ENCODE results near the gene MXRA7.
A peak's percentile ranks its signal among the peaks of the same experiment; 100 is the strongest.

MXRA7 gene

GRCh38 chr17:76674600-76674999 lies 36.2 kb downstream of the MXRA7 start:
- no peak for DNase-seq

DNA sequence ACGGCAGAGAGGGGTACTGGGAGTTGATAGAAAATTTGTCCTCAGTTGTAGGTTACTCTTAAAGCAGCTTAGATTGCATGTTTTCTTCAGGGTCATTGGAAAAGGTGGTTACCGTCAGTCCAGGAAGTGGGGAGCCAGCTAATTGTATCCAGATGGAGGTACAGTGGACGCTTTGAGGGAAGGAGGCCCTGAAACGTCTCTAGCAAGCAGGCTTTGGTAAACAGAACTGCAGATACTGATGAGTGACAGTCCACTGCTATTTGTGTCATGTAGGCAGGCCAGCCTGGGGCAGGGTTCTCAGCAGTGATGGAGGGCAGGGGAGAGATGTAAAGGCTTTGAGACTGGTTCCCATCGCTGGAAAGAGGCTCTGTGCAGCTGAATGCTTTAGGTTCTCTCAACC lies 37.0 kb downstream of the MXRA7 start:
- no peak for DNase-seq

DNA sequence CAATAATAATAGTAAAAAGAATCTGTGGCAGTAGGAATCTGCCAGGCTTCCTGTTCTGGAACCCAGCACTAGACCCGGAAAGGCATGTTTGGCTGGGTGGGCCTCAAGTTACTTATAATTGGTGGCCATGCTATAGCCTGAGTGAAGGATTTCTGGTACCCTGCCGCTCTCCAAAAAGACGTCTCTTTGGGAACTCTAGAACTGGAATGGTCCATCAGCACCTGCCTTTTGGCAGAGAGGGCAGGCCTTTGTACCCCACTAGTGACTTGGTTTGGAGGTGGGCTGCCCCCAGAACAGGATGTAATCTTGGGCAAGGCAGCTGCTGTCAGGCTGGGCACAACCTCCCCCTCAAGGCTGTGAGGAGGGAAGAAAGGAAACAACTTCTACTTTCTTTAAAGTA lies 37.9 kb downstream of the MXRA7 start:
- no peak for DNase-seq

DNA sequence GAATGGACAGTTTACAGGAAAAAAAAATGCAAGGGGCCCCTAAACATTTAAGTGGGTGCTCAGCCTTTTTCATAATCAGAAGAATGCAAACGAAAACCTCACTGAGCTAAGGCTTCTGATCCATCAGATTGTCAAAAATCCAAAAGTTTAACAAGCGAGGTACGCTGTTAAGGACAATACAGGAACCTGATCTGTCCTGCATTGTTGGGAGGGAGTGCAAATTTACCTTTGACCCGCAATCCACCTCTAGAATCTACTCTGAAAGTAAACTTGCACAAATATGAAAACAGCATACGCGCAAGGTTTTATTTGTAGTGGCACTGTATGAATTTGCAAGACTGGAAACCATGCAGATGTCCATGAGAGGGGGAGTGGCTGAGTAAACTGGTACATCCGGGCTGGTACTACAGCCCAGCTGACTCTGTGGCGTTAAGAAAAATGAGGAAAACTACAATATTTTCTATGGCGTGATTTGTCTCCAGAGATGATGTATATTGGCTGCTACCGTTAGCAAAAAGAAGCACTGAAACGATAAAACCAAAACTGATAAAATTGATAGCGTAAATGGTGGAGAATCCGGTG lies 38.4 kb downstream of the MXRA7 start:
- no peak for DNase-seq

DNA sequence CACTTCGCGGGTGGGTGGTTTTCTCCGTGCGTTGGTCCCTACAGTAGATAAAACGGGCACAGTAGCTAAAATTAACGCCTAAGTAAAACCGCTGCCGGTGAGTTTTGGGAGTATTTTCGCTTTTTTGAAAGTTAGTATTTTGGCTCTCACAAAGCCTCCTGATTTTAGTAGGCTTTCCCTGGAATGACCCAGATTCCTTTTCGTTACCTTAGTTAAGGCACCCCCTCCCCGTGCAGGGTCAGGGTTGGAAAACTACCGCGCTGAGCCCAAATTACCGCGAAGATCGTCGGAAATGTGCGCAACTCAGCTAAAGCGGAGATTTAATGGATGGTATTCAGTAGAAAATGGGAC lies 38.9 kb downstream of the MXRA7 start:
- no peak for DNase-seq

DNA sequence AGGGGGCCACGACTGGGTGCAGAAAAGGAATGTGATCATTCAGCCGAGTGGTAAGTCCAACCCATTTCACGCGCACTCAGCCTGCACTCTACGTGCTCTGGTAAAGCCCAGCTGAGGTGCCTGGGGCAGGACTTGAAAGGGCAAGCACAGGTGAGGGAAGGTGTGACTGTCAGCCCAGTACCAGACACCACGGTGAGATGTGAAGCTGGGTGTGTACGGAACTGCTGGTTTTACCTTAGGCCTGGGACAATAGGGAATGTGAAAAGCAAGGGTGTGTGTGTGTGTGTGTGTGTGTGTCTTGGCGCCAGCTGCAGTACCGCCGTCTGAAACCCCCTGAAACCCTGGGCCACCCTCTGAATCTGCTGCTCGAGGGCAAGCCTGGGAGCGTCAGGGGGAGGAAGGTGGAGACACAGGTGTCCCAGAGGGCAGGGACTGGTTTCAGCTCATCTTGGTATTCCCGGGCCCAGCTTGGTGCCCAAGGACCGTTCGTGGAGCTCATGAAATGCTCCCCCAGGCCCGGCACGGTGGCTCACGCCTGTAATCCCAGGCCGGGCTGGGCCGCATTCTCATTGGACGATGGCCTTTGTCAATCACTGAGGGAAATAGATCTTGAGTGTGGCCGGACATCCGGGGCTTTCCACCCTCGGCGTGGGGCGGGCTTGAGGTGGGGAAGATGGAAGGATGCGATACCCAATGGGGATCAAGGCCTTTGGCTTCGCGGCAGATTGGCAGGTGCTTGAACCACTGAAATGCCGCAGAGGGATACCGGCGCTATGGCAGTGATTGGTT lies 39.4 kb downstream of the MXRA7 start:
- peak; percentile 98 for DNase-seq

DNA sequence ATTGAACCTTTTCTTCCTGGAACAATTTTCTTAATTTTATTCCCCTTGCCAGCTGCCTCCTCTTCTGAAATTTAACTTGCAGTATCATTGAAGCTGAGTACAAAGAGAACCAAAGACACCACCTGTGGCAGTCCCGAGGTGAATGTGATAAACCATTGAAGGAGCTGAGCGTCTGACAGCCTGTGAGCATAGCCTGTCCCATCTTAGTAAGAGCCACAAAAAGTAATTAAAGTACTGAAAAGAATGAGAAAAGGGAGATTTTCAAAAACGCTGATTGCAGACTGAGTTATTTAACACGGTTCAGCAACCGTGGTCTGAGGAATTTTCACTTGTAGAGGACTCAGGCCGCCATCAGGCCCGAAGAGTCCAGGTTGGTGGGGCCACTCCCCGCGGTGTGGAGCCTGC lies 40.0 kb downstream of the MXRA7 start:
- DNase-seq = no peak

- DNase-seq = peak; percentile 14
Observed at GRCh38 chr17:76670020-76670717, 40.6 kb downstream of the MXRA7 start.

GRCh38 chr17:76667786-76668453 lies 42.8 kb downstream of the MXRA7 start:
- DNase-seq = no peak

- no peak for DNase-seq
Observed at GRCh38 chr17:76667491-76667755, 43.3 kb downstream of the MXRA7 start.

- no peak for DNase-seq
Observed at GRCh38 chr17:76660656-76661042, 50.1 kb downstream of the MXRA7 start.

- DNase-seq = peak; percentile 24
Observed at GRCh38 chr17:76659928-76660655, 50.7 kb downstream of the MXRA7 start.

DNA sequence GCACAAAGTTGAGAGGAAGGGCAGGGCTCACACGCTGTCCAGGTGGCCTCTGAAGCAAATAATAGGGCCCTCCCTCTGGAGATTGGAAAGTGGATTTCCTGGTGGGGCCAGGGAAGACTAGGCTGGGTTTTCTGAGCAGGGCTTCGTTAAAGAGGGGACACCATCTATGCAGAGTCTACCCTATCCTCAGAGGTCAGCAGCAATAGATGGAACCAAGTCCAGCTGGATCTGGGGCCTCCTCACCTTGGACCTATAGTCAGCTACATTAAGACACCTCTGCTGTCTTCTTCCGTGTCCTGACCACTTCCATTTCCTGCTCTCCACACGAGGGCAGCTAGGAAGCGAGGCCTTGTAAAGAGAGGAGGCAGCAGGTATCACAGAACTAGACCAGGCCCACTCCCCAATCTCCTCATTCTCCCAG lies 52.5 kb downstream of the MXRA7 start:
- no peak for DNase-seq

DNA sequence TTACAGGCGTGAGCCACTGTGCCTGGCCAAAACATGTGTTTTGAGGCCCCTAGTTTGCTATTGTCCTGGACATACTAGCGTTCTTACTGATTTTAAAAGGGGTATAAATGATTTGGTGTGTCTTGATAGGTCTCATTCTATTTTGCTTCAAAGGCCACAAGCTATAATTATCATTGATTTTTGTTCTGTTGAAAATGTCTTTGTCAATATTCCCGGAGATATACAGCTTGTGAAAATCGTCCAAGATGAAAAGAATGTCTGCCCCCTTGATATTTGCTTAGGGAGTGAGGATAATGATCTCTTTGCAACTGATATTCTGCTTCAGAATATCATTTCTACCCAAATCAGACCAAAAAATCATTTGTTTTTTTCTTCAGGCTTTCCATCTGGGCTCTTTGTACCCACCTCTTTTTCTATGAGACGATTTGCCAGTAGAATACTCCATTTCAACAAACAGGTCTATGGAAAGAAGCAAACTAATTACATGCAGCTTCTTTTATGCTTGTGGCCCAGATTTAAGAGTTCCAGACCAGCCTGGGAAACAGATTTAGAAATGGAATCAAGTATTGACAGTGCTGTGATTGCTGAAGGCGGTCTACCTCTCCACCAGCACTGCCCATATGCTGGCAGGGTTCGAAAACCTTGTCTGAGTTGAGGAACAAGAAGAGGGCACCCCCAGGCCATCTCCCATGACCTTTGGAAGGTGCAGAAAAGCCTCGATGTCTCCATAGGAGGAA lies 53.1 kb downstream of the MXRA7 start:
- DNase-seq = no peak

- no peak for DNase-seq
Observed at GRCh38 chr17:76654408-76654807, 56.4 kb downstream of the MXRA7 start.

DNA sequence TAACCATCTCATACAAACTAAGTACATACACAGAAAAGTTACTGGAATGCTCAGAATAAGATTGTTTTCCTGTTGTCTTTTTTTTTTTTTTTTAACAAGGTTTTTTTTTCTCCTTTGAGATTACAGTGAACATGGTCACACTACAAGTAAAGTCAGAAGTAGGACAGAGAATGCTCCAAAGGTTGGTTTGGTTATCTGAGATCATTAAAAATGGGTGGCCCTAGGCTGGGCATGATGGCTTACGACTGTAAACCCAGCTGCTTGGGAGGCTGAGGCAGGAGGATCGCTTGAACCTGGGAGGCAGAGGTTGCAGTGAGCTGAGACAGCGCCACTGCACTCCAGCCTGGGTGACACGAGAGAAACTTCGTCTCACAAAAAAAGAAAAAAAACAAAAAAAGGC lies 60.3 kb downstream of the MXRA7 start:
- DNase-seq = no peak

- no peak for DNase-seq
Observed at GRCh38 chr17:76646712-76647111, 64.1 kb downstream of the MXRA7 start.

DNA sequence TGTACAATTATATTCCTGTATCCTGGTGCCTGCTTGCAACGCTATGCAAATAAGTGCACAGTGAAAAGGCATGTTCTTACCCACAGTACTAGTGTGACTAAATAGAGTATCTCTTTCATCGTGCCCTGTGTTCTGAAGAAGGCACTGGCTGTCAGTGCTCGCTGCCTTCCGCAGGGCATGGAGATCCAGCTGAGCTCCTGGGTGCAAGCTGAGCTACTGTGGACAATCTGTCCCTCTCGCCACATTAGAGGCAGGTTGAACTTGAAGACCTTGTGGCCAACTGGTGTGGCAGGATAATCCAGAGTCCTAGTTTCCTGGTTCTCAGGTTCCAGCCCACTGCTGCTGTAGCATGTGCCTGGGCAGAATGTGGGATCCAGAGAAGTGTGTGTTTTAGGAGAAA lies 65.3 kb downstream of the MXRA7 start:
- peak; percentile 51 for DNase-seq

DNA sequence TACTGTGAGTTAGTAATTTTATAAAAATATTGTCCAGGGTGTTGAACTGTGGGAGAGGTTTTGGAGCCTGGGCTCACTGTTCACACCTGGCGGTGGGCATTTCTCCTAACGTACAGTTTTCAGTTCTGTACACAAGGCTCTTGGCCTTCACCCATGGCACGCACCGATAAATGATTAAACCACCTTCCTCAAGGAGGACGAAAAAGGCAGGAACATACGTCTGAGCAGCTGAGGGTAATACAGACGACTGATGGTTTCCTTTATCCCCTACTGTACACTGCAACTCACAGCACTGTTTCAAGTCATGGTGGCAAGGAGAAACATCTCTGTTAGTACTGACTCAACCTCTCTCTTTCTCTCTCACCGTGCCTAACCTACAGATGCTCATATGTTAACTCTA lies 65.8 kb downstream of the MXRA7 start:
- no peak for DNase-seq

GRCh38 chr17:76643553-76644148 lies 67.1 kb downstream of the MXRA7 start, which contains the start of gene ST6GALNAC1:
Gene ST6GALNAC1 (minus strand): TSS chr17:76643757. CDS start chr17:76643638, 119 bp downstream.
- DNase-seq = no peak

DNA sequence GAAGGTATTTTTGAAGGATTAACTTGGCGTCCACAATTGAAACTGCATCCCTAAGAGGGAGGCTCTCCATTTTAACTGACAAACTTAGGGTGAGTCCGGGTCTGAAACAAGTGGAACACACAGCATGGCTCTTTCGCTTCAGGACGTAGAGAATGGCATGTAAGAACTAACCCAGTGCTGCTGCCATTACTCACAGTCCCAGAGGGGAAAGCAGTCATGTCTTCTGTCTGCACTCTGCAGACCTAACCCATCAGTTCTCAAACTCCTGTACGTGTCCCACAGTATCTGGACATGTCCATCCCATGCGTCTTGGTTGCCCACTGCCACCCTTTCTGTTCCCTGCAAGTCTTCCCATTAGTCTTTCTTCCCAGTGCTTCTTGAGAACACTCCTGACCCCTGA lies 67.8 kb downstream of the MXRA7 start:
- no peak for DNase-seq

GRCh38 chr17:76642032-76642561 lies 68.7 kb downstream of the MXRA7 start:
- no peak for DNase-seq
